ENCODE results near the gene FAAP20. TPM values are rescaled to one million over a fixed set of nuclear protein-coding genes. Genes with fewer than 3 reads are reported as not detected.

The FAAP20 gene
- 35.5 and 46.5 TPM in 2 replicates for total RNA-seq

DNA sequence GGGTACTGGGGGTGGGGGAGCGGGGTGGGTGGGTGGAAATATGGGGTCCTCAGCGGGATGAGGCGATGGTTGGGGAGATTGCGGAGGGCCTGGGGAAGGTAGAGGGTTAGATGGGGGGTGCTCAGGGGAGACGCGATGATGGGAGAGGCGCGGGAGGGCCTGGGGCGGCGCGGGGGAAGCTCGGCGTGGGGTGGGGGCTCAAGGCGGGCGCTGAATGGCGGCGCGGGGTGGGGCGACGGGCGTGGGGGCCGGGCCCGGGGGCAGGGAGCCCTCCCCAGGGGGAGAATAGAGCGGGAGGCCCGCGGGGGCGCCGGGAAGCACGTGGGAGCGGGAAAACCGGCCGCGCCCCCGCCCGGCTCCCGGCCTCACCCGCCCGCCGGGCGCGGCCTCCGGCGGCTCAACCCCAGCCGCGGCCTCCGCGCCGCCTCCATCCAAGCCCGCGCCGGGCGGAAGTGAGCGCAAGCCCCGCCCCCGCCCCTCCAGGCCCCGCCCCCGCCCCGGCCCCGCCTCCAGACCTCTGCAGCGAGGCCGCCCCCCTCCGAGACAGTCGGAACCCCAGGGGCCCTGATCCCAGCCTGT lies at the start of gene FAAP20:
Gene FAAP20, minus strand, starts transcription at position 454 of the 579 bp plus-strand sequence. Its CDS starts 23 bp downstream, at position 431.

DNA sequence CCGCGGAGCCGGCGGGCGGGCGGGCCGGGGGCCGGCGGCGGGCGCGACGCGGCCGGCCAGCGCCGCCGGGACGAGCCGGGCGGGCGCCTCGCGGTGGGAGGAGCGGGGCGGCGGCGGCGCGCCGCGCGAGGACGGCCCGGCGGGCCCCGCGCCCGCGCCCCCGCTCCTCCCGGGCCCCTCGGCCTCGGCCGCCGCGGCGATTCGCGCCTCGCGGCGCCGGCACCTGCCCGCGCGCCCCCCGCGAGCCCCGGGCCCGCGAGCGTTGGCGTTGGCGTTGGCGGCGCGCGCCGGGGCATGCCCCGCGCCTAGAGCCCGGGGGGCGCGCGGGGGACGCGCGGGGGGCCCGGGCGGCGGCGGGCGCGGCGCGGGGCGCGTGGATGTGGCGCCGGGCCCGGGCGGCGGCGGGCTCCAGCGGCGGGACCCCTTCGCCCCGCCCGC lies 33.6 kb upstream of the FAAP20 start, which contains the start of gene SKI:
Gene SKI, plus strand, starts transcription at position 163 of the 438 bp plus-strand sequence. CDS start 448 bp downstream, outside the sequence.

Other genes starting within 250 kb of the FAAP20 start
- not detected in 2 replicates for gene CFAP74, start 191.0 kb downstream of the FAAP20 start, total RNA-seq
- gene GABRD, start 175.4 kb downstream of the FAAP20 start, total RNA-seq = not detected in 2 replicates
- 0.84 and 1.2 TPM in 2 replicates for gene PRKCZ, start 144.4 kb downstream of the FAAP20 start, total RNA-seq
- 14.6 and 16.3 TPM in 2 replicates for gene SKI, start 33.5 kb upstream of the FAAP20 start, total RNA-seq
- 3.7 and 4.0 TPM in 2 replicates for gene MORN1, start 196.8 kb upstream of the FAAP20 start, total RNA-seq
- gene RER1, start 197.1 kb upstream of the FAAP20 start, total RNA-seq = 79.7 and 82.0 TPM in 2 replicates
- 28.4 and 33.0 TPM in 2 replicates for gene PEX10, start 217.8 kb upstream of the FAAP20 start, total RNA-seq

All from bronchus fibroblast of lung (primary cell).